T-helper 9 cell (primary cell): ENCODE measurements around the gene VRK1.
"Not testable (repeated sequence)": the region's sequence is repeated elsewhere in the genome, so short reads cannot be mapped to it uniquely, and the experiment has no call there.

ENCODE experiments used
- DNase-seq: peaks from one replicate; pipeline ENCODE4 v3.0.0-alpha.2; 2020
- total RNA-seq, 2 donors: gene quantifications; one replicate each; lab custom pipeline; 2026; lab: John Stamatoyannopoulos, UW

Gene VRK1, protein sequence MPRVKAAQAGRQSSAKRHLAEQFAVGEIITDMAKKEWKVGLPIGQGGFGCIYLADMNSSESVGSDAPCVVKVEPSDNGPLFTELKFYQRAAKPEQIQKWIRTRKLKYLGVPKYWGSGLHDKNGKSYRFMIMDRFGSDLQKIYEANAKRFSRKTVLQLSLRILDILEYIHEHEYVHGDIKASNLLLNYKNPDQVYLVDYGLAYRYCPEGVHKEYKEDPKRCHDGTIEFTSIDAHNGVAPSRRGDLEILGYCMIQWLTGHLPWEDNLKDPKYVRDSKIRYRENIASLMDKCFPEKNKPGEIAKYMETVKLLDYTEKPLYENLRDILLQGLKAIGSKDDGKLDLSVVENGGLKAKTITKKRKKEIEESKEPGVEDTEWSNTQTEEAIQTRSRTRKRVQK
- 44.2 to 56.6 reads per million in 2 donors for total RNA-seq

- peak; percentile 92 for DNase-seq
Observed at GRCh38 chr14:96796851-96797581, at the start of gene VRK1. Gene VRK1, plus strand, starts transcription at chr14:96797382. Its CDS starts 36,090 bp downstream, at chr14:96833472.

GRCh38 chr14:96747608-96748007 lies 49.6 kb upstream of the VRK1 start:
- no peak for DNase-seq

DNA sequence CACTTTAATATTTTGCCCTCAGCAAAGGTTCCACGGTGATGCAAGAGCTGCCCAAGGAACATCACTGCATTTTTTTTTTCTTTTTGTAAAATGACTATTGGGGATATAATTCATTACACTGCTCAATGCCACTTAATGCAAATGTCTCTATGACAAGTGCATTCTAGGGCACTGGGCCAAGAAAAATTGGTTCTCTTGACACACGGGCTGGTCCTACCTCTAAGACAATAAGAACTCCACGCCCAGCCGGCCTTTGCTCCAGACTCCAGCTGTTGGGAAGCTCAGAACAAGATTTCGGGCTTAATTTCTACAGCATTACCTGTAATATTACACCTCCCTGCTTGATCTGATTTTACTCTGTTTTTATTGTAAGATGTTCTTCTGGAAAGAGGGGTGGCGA lies 48.8 kb upstream of the VRK1 start:
- no peak for DNase-seq

- DNase-seq, result no peak
Observed at GRCh38 chr14:96751505-96751904, 45.7 kb upstream of the VRK1 start.

DNA sequence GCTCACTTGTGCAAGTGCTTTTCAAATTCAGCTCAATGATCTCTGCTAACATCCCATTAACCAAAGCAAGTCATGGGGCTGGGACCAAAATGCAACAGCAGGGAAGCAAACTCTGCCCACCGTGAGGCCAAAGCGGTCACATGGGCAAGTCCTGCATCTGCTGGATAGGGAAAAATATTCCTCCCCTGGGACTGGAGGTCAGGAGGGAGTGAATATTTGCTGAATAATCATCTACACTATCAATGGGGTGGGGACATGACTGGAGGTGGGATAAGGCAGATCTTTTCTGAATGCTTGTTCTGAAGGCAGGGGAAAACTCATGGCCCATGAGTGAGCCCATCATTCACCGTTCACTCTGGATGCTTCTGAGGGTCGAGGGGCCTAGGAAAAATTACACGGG lies 45.1 kb upstream of the VRK1 start:
- DNase-seq, result no peak

- DNase-seq, result no peak
Observed at GRCh38 chr14:96752594-96752993, 44.6 kb upstream of the VRK1 start.

- DNase-seq, result no peak
Observed at GRCh38 chr14:96754162-96754844, 42.9 kb upstream of the VRK1 start.

- no peak for DNase-seq
Observed at GRCh38 chr14:96754845-96755184, 42.4 kb upstream of the VRK1 start.

GRCh38 chr14:96756745-96757144 lies 40.4 kb upstream of the VRK1 start:
- DNase-seq, result no peak

DNA sequence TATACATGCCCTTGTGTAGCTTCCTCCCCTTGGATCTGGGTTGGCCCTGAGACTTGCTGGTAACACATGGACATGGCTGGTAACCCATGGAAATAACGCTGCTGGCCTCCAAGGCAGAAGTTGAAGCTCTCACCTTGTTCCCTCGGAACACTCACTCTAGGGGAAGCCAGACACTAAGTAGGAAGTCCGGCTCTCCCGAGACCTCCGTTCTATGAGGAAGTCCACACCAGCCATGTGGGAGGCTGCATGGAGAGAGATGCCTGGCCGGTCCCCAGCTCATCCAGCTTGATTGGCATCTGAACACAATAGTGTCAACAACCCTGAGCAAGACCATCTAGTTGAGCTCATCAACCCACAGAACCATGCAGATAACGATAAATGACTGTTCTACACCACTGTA lies 39.7 kb upstream of the VRK1 start:
- no peak for DNase-seq

DNA sequence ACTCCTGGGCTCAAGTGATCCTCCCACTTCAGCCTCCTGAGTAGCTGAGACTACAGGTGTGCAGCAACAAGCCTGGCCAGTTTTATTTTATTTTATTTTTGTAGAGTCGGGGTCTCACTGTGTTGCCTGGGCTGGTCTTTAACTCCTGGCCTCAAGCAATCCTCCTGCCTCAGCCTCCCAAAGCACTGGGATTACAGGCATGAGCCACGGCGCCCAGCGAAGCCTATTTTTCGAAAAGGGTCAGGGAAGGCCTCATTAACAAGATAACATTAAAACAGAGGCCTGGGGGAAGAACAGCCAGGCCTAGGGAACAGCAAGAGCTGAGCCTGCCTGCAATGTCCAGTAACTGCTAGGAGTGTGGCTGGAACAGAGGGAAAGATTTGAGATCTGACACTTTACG lies 36.1 kb upstream of the VRK1 start:
- DNase-seq, result no peak

- DNase-seq, result no peak
Observed at GRCh38 chr14:96762650-96763049, 34.5 kb upstream of the VRK1 start.

DNA sequence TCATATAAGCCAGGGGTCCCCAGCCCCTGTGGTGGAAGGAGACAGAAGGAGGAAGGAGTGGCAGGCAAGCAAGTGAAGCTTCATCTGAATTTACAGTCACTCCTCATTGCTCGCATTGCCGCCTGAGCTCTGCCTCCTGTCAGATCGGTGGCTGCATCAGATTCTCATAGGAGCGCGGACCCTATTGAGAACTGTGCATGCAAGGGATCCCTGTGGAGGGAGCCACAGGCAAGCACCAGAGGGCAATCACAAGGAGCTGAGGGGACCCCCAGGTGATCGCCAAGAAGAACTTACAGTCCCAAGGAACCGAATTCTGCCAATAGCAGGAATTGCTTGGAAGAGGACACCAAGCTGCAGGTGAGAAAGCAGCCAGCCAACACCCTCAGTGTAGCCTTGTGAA lies 33.2 kb upstream of the VRK1 start:
- no peak for DNase-seq

- DNase-seq, result not testable (repeated sequence)
Observed at GRCh38 chr14:96765205-96765604, 32.0 kb upstream of the VRK1 start.

- DNase-seq, result no peak
Observed at GRCh38 chr14:96772929-96773328, 24.3 kb upstream of the VRK1 start.

GRCh38 chr14:96776791-96777190 lies 20.4 kb upstream of the VRK1 start:
- DNase-seq, result no peak

DNA sequence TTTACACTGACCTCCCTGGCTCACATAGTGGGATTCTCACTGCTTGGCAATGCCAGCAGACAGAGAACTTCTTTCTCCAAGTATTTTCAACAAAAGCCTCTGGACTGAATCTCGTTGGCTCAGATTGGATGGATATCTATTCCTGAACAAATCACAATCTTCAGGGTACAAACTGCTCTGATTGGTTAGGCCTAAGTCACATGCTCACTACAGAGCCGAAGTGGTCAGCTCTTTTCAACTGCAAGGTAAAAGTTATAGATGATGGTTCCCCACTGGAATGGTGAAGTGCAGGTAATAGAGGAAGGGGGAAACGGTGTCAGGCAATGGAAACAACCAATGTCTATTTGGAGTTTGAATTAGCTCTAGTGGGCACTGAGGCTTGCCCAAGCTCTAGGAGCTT lies 16.7 kb upstream of the VRK1 start:
- DNase-seq, result no peak

DNA sequence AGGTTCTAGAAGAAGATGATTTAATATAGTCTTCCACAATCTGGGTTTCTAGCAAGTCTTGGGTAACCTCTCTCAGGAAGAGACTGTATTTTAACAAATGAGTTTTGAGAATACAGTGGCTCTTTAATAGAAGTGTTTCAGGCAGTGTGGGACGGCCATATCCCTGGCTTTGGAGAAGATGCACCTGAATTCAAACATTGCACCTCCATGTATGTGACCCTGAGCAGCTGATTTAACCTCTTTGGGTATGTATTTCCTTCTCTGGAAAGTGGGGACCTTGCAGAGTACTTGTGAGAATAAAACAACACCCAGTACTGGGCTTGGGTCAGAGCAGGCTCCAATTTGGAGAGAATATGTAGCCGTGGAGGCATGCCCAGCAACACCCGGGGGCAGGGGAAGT lies 15.8 kb upstream of the VRK1 start:
- no peak for DNase-seq

DNA sequence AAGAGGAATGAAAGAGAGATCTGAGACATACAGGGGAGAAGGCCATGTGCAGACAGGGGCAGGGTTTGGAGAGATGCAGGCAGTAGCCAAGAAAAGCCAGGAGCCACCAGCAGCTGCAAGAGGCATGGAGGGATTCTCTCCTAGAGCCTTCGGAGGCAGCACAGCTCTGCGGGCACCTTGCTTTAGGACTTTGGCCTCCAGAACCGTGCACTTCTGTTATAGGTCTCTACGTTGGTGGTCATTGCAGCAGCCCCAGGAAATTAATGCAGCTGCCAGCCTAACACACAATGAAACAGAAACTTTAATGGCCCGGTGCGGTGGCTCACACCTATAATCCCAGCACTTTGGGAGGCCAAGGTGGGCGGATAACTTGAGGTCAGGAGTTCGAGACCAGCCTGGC lies 14.7 kb upstream of the VRK1 start:
- DNase-seq, result no peak

DNA sequence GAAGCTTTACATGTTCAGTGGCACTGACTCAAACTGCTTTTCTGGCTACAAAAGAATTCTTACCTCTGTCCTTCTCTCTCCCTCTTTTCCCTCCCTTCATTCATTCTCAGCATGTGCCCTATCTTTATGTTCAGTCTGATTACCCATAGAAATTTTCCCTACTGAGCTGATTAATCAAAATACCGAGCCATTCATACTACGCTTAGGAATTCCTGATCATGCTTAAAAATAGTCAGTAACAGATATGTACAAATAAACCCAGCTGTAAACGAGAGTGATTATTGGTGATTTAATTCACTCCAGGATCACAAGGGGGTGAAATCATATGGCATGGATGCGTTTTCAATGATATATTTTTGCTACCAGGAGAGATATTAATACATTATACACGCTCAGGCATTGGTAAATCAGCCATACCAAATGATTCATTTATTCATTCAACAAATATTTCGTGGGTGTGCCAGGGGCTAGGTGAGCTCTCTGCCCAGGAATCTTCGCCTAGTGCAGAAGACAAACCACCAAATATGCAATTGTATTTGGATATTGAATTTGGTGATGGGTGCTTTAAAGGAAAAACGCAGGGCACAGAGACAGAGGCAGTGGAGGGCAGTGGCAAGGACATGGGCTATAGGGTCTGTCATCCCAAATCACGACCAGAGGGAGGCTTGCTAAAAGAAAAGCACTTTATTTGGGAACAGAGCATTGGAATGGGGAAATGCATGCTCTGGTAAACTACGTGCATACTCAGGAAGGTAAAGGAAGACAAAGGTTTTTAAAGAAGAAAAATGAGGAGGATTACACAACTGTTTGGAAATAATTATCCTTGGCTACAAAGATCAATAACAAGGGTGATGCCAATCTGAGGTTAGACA lies 13.9 kb upstream of the VRK1 start:
- DNase-seq, result no peak

DNA sequence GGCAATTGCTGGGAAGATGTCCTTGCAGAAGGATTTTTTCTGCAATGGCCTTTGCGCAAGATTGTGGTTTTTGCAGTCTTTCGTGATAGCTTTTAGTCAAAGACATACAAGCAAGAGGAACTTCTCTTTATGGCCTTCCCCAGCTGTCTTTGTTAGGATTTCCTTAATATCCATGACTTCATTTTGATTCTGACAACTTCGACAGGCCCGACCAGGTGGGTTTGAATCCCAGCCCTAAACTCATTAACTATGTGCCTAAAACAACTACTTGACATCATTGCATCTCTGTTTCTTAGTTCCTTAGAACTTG lies 13.3 kb upstream of the VRK1 start:
- no peak for DNase-seq

DNA sequence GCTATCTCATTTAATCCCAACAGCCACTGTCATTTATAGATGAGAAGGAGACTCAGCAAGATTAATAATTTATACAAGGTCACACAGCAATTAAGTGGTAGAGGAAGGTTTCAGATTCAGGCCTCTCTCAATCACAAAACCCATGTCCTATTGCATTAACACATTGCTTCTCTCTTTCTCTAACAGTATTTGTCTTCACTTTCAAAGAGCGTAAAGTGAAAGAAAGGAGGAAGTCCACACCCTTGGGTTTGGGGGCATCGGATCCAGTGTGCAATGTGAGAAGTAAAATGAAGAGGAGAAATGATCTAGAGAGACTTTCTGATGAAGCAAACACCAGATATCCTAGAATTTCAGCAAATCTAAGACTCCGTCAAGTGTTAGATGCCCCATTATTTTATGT lies 7.0 kb upstream of the VRK1 start:
- DNase-seq, result no peak

DNA sequence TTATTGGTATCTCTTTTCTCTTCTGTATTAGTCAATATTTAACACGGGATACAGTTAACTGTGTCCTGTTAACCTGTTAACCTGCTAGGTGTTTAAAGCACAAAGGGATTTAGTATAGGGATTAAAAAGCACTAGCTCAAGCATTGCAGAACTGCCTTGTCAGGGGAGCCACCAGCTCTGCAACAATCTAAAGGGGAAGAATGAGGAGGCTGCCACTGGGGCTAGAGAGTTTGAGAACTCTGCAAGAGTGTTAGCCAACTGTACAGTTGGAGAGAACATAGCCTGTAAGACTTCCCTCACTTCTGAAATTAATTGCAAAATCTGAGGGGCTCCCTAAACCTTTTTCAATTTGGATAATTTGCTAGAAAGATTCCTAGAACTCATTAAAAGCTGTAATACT lies 6.5 kb upstream of the VRK1 start:
- no peak for DNase-seq
